Esophagus squamous epithelium (tissue), 4 donors: ENCODE results near the gene DOC2B.

ENCODE experiments used
- POLR2A ChIP-seq, 4 donors: fragments of 450-650 bp; IDR thresholded peaks; one replicate each; pipeline ENCODE4 v1.6.1; 2017; ENCODE audit warnings: antibody characterized with exemption in 4 of 4, mild to moderate bottlenecking in 4 of 4, moderate library complexity in 3 of 4
- TF ChIP-seq, protein P1 (sequence below), 6 experiments: fragments of 450-650 bp in 4 of 6; fragments of 200-600 bp in 2 of 6; sonication (generic) in 2 of 6; IDR thresholded peaks; one replicate each; pipeline ENCODE4 v1.5.1; 2016 to 2019; ENCODE audit warnings: antibody characterized with exemption in 6 of 6, mild to moderate bottlenecking in 4 of 6, moderate library complexity in 4 of 6

DNA sequence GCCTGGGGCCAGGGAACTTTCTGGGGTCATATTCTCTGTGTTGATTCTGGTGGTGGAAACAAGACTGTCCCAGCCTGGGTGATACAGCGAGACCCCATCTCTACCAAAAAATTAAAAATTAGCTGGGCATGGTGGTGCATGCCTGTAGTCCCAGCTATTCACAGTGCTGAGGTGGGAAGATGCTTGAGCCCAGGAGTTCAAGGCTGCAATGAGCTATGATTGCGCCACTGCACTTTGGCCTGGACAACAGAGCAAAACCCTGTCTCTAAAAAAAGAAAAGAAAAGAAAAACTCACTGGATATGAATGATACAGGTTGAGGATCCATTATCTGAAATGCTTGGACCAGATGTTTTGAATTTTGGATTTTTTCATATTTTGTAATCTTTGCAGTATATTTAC, 30.4 kb downstream of the DOC2B start:
- TF ChIP-seq, protein P1, sequence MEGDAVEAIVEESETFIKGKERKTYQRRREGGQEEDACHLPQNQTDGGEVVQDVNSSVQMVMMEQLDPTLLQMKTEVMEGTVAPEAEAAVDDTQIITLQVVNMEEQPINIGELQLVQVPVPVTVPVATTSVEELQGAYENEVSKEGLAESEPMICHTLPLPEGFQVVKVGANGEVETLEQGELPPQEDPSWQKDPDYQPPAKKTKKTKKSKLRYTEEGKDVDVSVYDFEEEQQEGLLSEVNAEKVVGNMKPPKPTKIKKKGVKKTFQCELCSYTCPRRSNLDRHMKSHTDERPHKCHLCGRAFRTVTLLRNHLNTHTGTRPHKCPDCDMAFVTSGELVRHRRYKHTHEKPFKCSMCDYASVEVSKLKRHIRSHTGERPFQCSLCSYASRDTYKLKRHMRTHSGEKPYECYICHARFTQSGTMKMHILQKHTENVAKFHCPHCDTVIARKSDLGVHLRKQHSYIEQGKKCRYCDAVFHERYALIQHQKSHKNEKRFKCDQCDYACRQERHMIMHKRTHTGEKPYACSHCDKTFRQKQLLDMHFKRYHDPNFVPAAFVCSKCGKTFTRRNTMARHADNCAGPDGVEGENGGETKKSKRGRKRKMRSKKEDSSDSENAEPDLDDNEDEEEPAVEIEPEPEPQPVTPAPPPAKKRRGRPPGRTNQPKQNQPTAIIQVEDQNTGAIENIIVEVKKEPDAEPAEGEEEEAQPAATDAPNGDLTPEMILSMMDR (IDR thresholded peaks at IDR 0.05), result no peak
- no peak for TF ChIP-seq POLR2A (IDR thresholded peaks at IDR 0.05)
